ENCODE measurements around the gene BLVRB.

BLVRB gene

GRCh38 chr19:40424637-40425449 lies 40.7 kb downstream of the BLVRB start:
- in situ Hi-C loops (cut with MboI; ENCODE audit: low sequenced_read_pairs): no loop called here

- in situ Hi-C loops (cut with MboI; ENCODE audit: low sequenced_read_pairs): no loop called here
These were observed 41.6 kb downstream of the BLVRB start for GRCh38 chr19:40423938-40424337.

GRCh38 chr19:40422748-40423566 lies 42.6 kb downstream of the BLVRB start:
- in situ Hi-C loops (cut with MboI; ENCODE audit: low sequenced_read_pairs): no loop called here

GRCh38 chr19:40421993-40422747 lies 43.4 kb downstream of the BLVRB start:
- in situ Hi-C loops (cut with MboI; ENCODE audit: low sequenced_read_pairs): no loop called here

GRCh38 chr19:40420766-40421765 lies 44.5 kb downstream of the BLVRB start:
- in situ Hi-C loops (cut with MboI; ENCODE audit: low sequenced_read_pairs): no loop called here

GRCh38 chr19:40420451-40420765 lies 45.1 kb downstream of the BLVRB start:
- in situ Hi-C loops (cut with MboI; ENCODE audit: low sequenced_read_pairs): no loop called here

GRCh38 chr19:40419780-40420179 lies 45.8 kb downstream of the BLVRB start:
- in situ Hi-C loops (cut with MboI; ENCODE audit: low sequenced_read_pairs): no loop called here

- in situ Hi-C loops (cut with MboI; ENCODE audit: low sequenced_read_pairs): no loop called here
These were observed 46.4 kb downstream of the BLVRB start for GRCh38 chr19:40419066-40419612.

- in situ Hi-C loops (cut with MboI; ENCODE audit: low sequenced_read_pairs): no loop called here
These were observed 47.5 kb downstream of the BLVRB start for GRCh38 chr19:40418040-40418439.

GRCh38 chr19:40417643-40417981 lies 47.9 kb downstream of the BLVRB start:
- in situ Hi-C loops (cut with MboI; ENCODE audit: low sequenced_read_pairs): no loop called here

GRCh38 chr19:40416918-40417642 lies 48.5 kb downstream of the BLVRB start:
- in situ Hi-C loops (cut with MboI; ENCODE audit: low sequenced_read_pairs): no loop called here

GRCh38 chr19:40415768-40416167 lies 49.8 kb downstream of the BLVRB start:
- in situ Hi-C loops (cut with MboI; ENCODE audit: low sequenced_read_pairs): no loop called here

GRCh38 chr19:40414542-40415535 lies 50.7 kb downstream of the BLVRB start:
- in situ Hi-C loops (cut with MboI; ENCODE audit: low sequenced_read_pairs): no loop called here

- in situ Hi-C loops (cut with MboI; ENCODE audit: low sequenced_read_pairs): no loop called here
These were observed 52.2 kb downstream of the BLVRB start, which contains the start of gene PRX for GRCh38 chr19:40413291-40413845. PRX (minus strand) TSS chr19:40413378; CDS start chr19:40407932, 5,446 bp downstream.

GRCh38 chr19:40412866-40413265 lies 52.7 kb downstream of the BLVRB start:
- in situ Hi-C loops (cut with MboI; ENCODE audit: low sequenced_read_pairs): no loop called here

- in situ Hi-C loops (cut with MboI; ENCODE audit: low sequenced_read_pairs): no loop called here
These were observed 53.5 kb downstream of the BLVRB start for GRCh38 chr19:40411958-40412499.

GRCh38 chr19:40411125-40411842 lies 54.3 kb downstream of the BLVRB start:
- in situ Hi-C loops (cut with MboI; ENCODE audit: low sequenced_read_pairs): no loop called here
